Natural killer cell (primary cell): ENCODE data around the gene PIBF1. TPM values are rescaled to one million over a fixed set of nuclear protein-coding genes. Genes with fewer than 3 reads are reported as not detected.

Source experiments
- ATAC-seq, 3 donors: fragments of 150-1000 bp in 2 of 3; fragments of 200-7000 bp in 1 of 3; cut with Tn5 transposase; 1 replicate in 1 of 3; 2 replicates in 2 of 3; pipeline ENCODE4 v1.10.0; 2021; ENCODE audit warnings: mild to moderate bottlenecking in 2 of 3, moderate library complexity in 2 of 3
- DNase-seq, 2 donors: peaks; one replicate each; pipeline versions ENCODE4 v3.0.0 to v3.0.0-alpha.2; 2013 to 2021; ENCODE audit warnings: mixed read lengths in 1 of 2
- H3K27ac ChIP-seq: one replicate; pipeline ENCODE4 v1.5.1; 2013; ENCODE audit warnings: mild to moderate bottlenecking, low read length
- H3K27me3 ChIP-seq: one replicate; pipeline ENCODE4 v1.6.1; 2013; ENCODE audit warnings: low read length; ENCODE audit not compliant: control insufficient read depth, insufficient read depth
- H3K36me3 ChIP-seq: one replicate; pipeline ENCODE4 v1.6.1; 2013; ENCODE audit warnings: low read length; ENCODE audit not compliant: control insufficient read depth, insufficient read depth
- H3K4me1 ChIP-seq: one replicate; pipeline ENCODE4 v1.6.1; 2013; ENCODE audit warnings: low read length; ENCODE audit not compliant: control insufficient read depth, insufficient read depth
- H3K4me3 ChIP-seq: one replicate; pipeline ENCODE4 v1.5.1; 2013; ENCODE audit warnings: low read length
- H3K9me3 ChIP-seq: one replicate; pipeline ENCODE4 v1.6.1; 2013; ENCODE audit warnings: low read length; ENCODE audit not compliant: control insufficient read depth, insufficient read depth
- H3K27ac Mint-ChIP-seq, 2 donors: one replicate each; pipeline ENCODE4 v1.8.0; 2022; ENCODE audit warnings: mild to moderate bottlenecking in 2 of 2, mixed read lengths in 2 of 2, moderate library complexity in 1 of 2
- H3K27me3 Mint-ChIP-seq, 2 donors: one replicate each; pipeline ENCODE4 v1.8.0; 2022; ENCODE audit warnings: low read depth in 2 of 2, mixed read lengths in 2 of 2
- H3K36me3 Mint-ChIP-seq: one replicate; pipeline ENCODE4 v1.8.0; 2022; ENCODE audit warnings: mixed read lengths
- H3K4me1 Mint-ChIP-seq, 2 donors: one replicate each; pipeline ENCODE4 v1.8.0; 2022; ENCODE audit warnings: mixed read lengths in 2 of 2
- H3K4me3 Mint-ChIP-seq: one replicate; pipeline ENCODE4 v1.8.0; 2022; ENCODE audit warnings: mild to moderate bottlenecking, moderate library complexity, mixed read lengths
- H3K9me3 Mint-ChIP-seq, 2 donors: one replicate each; pipeline ENCODE4 v1.8.0; 2022; ENCODE audit warnings: mixed read lengths in 2 of 2
- WGBS: methylation state at CpG from one replicate; pipeline ENCODE4 v1.1.7; 2013; ENCODE audit warnings: missing lambda C conversion rate; ENCODE audit not compliant: insufficient coverage; 5-methylcytosine and 5-hydroxymethylcytosine counted together
- intact Hi-C: fragments of 100-400 bp; cut with micrococcal nuclease; formaldehyde crosslinking; loops from one replicate; pipeline ENCODE4 v1.14.2; 2022
- total RNA-seq, 4 donors: library from RNA; stranded (reverse); fragments of 120-200 nt in 1 of 4; gene quantifications; one replicate each; pipeline versions ENCODE4 v1.2.3 to v1.2.4, GENCODE V29; 2013 to 2022
- TF ChIP-seq, protein P1 (sequence below): fragments of 200-600 bp; IDR thresholded peaks from one replicate; pipeline ENCODE4 v1.8.0; 2022; ENCODE audit warnings: antibody characterized with exemption

Gene PIBF1
- total RNA-seq, 3 donors from 2014 or later (not counting 1 experiment from before 2014, with no cell fraction given): 21.9 to 37.8 (median 27.8) TPM

DNA sequence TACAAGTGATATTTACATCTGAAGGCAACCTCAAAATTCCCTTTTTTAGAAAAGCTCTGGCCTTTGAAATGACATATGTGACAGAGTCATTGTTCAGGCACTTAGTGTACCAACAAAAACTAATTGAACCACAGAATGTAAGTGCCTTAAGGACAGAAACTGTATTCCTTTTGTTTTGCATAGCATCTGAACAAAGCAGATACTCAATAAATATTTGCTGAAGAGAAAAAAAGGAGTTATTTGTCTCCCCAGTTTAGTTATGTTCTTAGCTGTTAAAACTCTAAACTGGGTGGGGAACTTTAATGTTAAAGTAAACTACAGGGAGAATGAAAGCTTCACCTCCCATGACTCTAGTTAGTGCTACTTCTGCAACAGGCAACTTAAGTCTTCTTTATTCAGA lies 220.0 kb downstream of the PIBF1 start:
- intact Hi-C loops: no loop called here
- Histone ChIP-seq H3K9me3 (no peaks in the 10 kb centered on the region), H3K27me3 (no peaks in the 10 kb centered on the region), H3K27ac (no peak overlapping the region), H3K36me3 (no peaks in the 10 kb centered on the region), H3K4me1 (no peaks in the 10 kb centered on the region), H3K4me3 (no peak overlapping the region)
- Mint-ChIP-seq H3K4me3 (no peak overlapping the region), H3K27me3 (no peaks in the 10 kb centered on the region), H3K4me1 (no peaks in the 10 kb centered on the region), H3K27ac (no peak overlapping the region), H3K9me3 (no peaks in the 10 kb centered on the region), H3K36me3 (no peaks in the 10 kb centered on the region)
- TF ChIP-seq, protein P1, sequence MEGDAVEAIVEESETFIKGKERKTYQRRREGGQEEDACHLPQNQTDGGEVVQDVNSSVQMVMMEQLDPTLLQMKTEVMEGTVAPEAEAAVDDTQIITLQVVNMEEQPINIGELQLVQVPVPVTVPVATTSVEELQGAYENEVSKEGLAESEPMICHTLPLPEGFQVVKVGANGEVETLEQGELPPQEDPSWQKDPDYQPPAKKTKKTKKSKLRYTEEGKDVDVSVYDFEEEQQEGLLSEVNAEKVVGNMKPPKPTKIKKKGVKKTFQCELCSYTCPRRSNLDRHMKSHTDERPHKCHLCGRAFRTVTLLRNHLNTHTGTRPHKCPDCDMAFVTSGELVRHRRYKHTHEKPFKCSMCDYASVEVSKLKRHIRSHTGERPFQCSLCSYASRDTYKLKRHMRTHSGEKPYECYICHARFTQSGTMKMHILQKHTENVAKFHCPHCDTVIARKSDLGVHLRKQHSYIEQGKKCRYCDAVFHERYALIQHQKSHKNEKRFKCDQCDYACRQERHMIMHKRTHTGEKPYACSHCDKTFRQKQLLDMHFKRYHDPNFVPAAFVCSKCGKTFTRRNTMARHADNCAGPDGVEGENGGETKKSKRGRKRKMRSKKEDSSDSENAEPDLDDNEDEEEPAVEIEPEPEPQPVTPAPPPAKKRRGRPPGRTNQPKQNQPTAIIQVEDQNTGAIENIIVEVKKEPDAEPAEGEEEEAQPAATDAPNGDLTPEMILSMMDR: no peak
- ATAC-seq (no peak), DNase-seq (no peak)

DNA sequence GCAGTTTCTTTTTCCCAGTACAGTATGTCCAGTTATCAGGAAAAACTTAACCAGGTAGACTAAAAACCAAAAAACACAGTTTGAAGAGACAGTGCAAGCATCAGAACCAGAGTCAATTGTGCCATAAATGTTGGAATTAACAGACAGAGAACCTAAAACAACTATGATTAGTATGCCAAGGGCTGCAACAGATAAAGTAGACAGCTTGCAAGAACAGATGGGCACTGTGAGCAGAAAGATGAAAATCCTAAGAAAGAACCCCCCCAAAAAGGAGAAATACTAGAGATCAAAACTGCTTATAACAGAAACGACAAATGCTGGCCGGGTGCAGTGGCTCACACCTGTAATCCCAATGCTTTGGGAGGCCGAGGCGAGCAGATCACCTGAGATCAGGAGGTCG lies 229.8 kb downstream of the PIBF1 start:
- H3K27ac Mint-ChIP-seq: no peak overlapping the region
- 100% methylated on average over 5 of the region's 5 CpGs for WGBS

DNA sequence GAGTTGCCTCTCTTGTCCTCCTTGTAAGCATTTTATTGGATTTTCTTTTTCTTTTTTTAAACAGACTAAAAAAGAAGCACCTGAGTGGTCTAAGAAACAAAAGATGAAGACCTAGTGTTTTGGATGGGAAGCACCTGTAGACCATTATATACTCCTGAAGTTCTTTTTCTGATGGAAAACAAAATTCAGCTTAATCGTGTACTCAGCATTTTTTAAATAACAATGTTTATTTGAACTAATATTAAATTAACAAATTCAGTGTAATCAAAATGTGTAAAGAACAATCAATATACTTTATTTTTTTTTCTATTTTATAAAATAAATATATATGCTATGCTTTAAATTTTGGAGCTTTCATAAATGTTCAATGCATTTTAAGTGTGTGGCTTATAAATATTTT lies 233.9 kb downstream of the PIBF1 start:
- no peaks in the 10 kb centered on the region for H3K36me3 Mint-ChIP-seq
- Histone ChIP-seq H3K36me3 (peaks cover 5% of the 10 kb centered on the region), H3K4me1 (no peaks in the 10 kb centered on the region), H3K27me3 (no peaks in the 10 kb centered on the region), H3K27ac (no peak overlapping the region), H3K4me3 (no peak overlapping the region), H3K9me3 (no peaks in the 10 kb centered on the region)
- no peaks in the 10 kb centered on the region for H3K4me1 Mint-ChIP-seq
- intact Hi-C loops: no loop called here
- no peak for DNase-seq
- ATAC-seq: no peak
- TF ChIP-seq, protein P1: no peak
- H3K27me3 Mint-ChIP-seq: no peaks in the 10 kb centered on the region
- no peak overlapping the region for H3K4me3 Mint-ChIP-seq
- no CpG with 5 or more reads among the region's 1 CpG for WGBS
- no peaks in the 10 kb centered on the region for H3K9me3 Mint-ChIP-seq
- H3K27ac Mint-ChIP-seq: no peak overlapping the region

More for the DNA sequence above, 229.8 kb downstream of the PIBF1 start:
- H3K9me3 Mint-ChIP-seq: no peaks in the 10 kb centered on the region
- peaks cover 13% of the 10 kb centered on the region for H3K36me3 Mint-ChIP-seq
- intact Hi-C loops: no loop called here
- DNase-seq (no peak), ATAC-seq (no peak)
- no peak overlapping the region for H3K4me3 Mint-ChIP-seq
- no peak overlapping the region for H3K4me3 ChIP-seq
- H3K27ac ChIP-seq: no peak overlapping the region
- no peaks in the 10 kb centered on the region for H3K9me3 ChIP-seq
- TF ChIP-seq, protein P1: no peak
- no peaks in the 10 kb centered on the region for H3K27me3 ChIP-seq
- H3K36me3 ChIP-seq: peaks cover 2% of the 10 kb centered on the region
- H3K4me1 ChIP-seq: no peaks in the 10 kb centered on the region
- H3K4me1 Mint-ChIP-seq: peaks cover 0 to 6% of the 10 kb centered on the region in 2 donors
- H3K27me3 Mint-ChIP-seq: no peaks in the 10 kb centered on the region

DNA sequence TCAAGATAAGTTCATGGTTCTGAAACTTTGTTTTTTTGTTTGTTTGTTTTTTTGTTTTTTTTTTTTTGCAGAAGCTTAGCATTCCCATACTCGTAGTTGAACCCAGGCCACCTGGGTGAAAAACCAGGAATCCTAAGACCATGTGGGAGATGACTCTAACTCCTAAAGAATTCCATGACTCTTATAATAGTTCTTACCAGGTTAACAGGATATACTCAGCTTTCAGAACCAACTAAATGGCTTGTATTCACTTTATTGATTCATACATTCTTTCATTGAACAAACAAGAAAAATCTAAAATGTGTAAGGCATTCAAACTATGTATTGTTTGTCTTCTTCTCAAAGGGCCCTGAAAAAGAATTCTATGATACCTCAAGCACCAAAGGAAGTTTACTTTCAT lies 236.4 kb downstream of the PIBF1 start:
- H3K27ac ChIP-seq: no peak overlapping the region
- intact Hi-C loops: no loop called here
- H3K27me3 Mint-ChIP-seq: no peaks in the 10 kb centered on the region
- H3K4me3 ChIP-seq: no peak overlapping the region
- no peaks in the 10 kb centered on the region for H3K4me1 ChIP-seq
- H3K27me3 ChIP-seq: no peaks in the 10 kb centered on the region
- no peak overlapping the region for H3K4me3 Mint-ChIP-seq
- no peaks in the 10 kb centered on the region for H3K36me3 Mint-ChIP-seq
- no peaks in the 10 kb centered on the region for H3K9me3 Mint-ChIP-seq
- H3K9me3 ChIP-seq: no peaks in the 10 kb centered on the region
- 100% methylated on average over 1 of the region's 1 CpG for WGBS
- no peak for DNase-seq
- peaks cover 5% of the 10 kb centered on the region for H3K36me3 ChIP-seq
- H3K27ac Mint-ChIP-seq: no peak overlapping the region
- TF ChIP-seq, protein P1: no peak
- ATAC-seq: no peak
- no peaks in the 10 kb centered on the region for H3K4me1 Mint-ChIP-seq
